NCI-H526 (cell line): Measurements from ENCODE around the gene NTM.

Experiments used
- DNase-seq, 2 experiments: peaks; one replicate each; lab custom pipeline; 2025; lab: John Stamatoyannopoulos, UW

NTM gene

GRCh38 chr11:131499199-131499598, 128.8 kb downstream of the NTM start:
- no peak for DNase-seq

GRCh38 chr11:131503017-131503416, 132.6 kb downstream of the NTM start:
- DNase-seq: no peak

- DNase-seq: peak; percentile 90 to 95
Observed at GRCh38 chr11:131504199-131504949, 134.0 kb downstream of the NTM start.

GRCh38 chr11:131506348-131506747, 135.9 kb downstream of the NTM start:
- no peak for DNase-seq

GRCh38 chr11:131510662-131511061, 140.2 kb downstream of the NTM start:
- DNase-seq: no peak

GRCh38 chr11:131511794-131512193, 141.4 kb downstream of the NTM start:
- peak; percentile 77 to 97 for DNase-seq

- DNase-seq: no peak
Observed at GRCh38 chr11:131512228-131512627, 141.8 kb downstream of the NTM start.

- DNase-seq: no peak
Observed at GRCh38 chr11:131514062-131514461, 143.6 kb downstream of the NTM start.

- no peak for DNase-seq
Observed at GRCh38 chr11:131518305-131518838, 148.0 kb downstream of the NTM start.

GRCh38 chr11:131522851-131523250, 152.4 kb downstream of the NTM start:
- DNase-seq: no peak

GRCh38 chr11:131530407-131530806, 160.0 kb downstream of the NTM start:
- DNase-seq: no peak

- DNase-seq: no peak
Observed at GRCh38 chr11:131533149-131533548, 162.7 kb downstream of the NTM start.

- no peak for DNase-seq
Observed at GRCh38 chr11:131533998-131534397, 163.6 kb downstream of the NTM start.

GRCh38 chr11:131534611-131535010, 164.2 kb downstream of the NTM start:
- DNase-seq: no peak

GRCh38 chr11:131536159-131536558, 165.7 kb downstream of the NTM start:
- DNase-seq: no peak

- peak in 1 of 2 experiments; percentile 72 for DNase-seq
Observed at GRCh38 chr11:131537196-131537595, 166.8 kb downstream of the NTM start.

- no peak for DNase-seq
Observed at GRCh38 chr11:131537748-131538147, 167.3 kb downstream of the NTM start.

- DNase-seq: no peak
Observed at GRCh38 chr11:131538322-131538721, 167.9 kb downstream of the NTM start.

GRCh38 chr11:131540676-131541075, 170.3 kb downstream of the NTM start:
- DNase-seq: no peak

- no peak for DNase-seq
Observed at GRCh38 chr11:131543389-131544025, 173.1 kb downstream of the NTM start.

- peak in 1 of 2 experiments; percentile 65 for DNase-seq
Observed at GRCh38 chr11:131544591-131544990, 174.2 kb downstream of the NTM start.

GRCh38 chr11:131546218-131546895, 175.9 kb downstream of the NTM start:
- DNase-seq: peak in 1 of 2 experiments; percentile 60

- no peak for DNase-seq
Observed at GRCh38 chr11:131549099-131549498, 178.7 kb downstream of the NTM start.
